CD1c-positive myeloid dendritic cell (primary cell): Measurements from ENCODE around the gene CELF4.

Source experiments
- DNase-seq: peaks from one replicate; pipeline ENCODE4 v3.0.0-alpha.2; 2016; ENCODE audit errors: extremely low spot score

Gene CELF4

DNA sequence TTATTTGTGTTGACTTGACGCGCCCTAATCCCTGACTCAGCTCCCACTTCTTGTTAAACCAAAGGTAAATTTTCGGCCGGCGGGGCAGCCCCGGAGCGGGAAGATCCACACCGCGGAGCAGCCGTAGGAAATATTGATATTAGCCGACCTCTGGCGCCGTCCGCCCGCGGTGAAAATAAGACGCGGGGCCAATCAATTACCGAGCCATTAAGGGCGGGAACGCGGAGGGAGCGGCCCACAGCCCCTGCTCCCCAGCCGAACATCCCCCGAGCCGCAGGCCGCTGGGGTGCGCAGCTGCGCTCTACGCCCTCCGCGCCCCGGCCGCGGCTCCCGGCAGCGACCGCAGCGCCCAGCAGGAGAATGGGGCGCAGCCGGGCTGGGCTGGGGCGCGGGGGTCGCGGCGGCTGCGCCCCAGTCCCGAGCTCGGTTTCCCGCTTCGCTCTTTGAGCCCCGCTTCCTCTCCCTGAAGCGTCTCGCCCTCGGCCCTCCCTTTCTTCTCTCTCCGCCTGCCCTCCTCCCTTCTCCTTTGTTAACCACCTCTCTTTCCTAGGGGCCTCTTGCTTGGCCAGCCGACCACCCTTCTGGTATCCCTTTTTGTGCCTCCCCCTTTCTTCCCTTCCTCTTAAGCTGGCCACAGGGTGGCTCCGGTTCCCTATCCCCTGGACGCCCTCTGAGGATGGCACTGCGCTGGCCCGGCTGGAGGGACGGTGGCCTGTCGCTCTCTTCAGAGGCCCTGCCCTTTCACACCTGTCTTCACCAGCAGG is 40.9 kb downstream of the CELF4 start:
- DNase-seq = no peak

DNA sequence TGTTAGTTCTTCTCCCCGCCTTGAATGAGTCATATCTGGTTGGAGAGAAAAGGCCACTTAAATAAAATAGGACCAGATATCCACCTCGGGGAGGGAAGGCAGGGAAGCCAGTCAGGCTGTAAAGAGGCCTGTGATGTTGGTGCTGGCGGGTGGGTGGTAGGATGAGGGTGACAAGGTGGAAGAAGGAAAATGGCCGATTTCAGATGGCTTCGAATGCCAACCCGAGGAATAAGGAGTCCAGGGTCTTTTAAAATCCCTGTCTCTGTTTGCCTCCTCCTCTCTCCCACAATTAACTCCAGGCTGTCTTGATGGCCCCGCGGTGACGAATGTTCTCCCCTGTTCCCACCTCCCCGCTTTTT is 41.5 kb downstream of the CELF4 start:
- DNase-seq = no peak

GRCh38 chr18:37521510-37522465 is 43.8 kb downstream of the CELF4 start:
- DNase-seq = no peak

GRCh38 chr18:37520508-37520907 is 45.1 kb downstream of the CELF4 start:
- DNase-seq = no peak

DNA sequence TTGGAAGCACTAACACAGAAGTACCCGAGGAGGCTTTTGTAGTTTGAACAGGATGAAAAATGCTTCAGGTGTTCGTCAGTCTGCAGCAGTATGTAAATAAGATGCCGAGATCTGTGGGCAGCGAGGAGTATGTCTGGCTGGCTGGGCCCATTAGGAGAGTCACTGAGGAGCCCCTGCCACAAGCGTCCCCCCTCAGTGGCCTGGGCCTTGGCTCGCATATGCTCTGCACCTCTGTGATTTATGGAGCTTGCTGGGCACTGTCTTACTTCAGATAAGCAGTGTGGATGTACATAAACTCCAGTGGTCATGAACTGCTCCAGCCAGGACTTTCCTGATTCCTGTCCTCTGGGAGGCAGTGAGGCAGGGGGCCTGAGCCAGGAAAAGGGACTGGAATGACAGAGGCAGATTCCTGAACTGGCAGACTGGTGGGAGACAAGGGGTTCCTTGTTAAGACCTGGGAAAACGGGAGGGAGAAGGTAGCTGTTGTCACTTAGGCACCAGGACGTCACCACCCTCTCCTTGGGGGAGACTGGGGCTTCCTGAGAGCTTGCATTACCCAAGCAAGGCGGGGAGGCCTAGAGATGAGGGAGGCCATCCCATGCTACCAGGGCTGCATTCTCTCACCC is 46.0 kb downstream of the CELF4 start:
- no peak for DNase-seq

- DNase-seq = no peak
Observed at GRCh38 chr18:37516361-37516853, 49.2 kb downstream of the CELF4 start.

- no peak for DNase-seq
Observed at GRCh38 chr18:37514953-37515352, 50.6 kb downstream of the CELF4 start.

DNA sequence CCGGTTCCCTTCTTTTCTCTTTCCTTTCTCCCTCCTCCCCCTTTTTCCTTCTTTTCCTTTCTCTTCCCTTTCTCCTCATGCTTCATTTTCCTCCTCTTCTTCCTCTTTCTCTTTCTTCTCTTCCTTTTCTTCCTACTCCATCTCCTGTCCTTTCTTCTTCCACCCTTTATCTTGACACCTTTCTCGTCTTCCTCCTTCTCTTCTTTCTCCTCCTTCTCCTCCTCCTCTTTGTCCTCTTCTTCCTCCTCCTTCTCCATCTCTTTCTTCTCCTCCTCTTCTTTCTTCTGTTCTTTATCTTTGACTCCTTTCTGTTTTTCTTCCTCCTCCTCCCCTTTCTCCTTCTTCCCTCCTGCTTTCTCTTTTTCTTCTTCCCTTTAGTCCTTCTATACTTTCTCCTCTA is 53.2 kb downstream of the CELF4 start:
- DNase-seq = no peak

DNA sequence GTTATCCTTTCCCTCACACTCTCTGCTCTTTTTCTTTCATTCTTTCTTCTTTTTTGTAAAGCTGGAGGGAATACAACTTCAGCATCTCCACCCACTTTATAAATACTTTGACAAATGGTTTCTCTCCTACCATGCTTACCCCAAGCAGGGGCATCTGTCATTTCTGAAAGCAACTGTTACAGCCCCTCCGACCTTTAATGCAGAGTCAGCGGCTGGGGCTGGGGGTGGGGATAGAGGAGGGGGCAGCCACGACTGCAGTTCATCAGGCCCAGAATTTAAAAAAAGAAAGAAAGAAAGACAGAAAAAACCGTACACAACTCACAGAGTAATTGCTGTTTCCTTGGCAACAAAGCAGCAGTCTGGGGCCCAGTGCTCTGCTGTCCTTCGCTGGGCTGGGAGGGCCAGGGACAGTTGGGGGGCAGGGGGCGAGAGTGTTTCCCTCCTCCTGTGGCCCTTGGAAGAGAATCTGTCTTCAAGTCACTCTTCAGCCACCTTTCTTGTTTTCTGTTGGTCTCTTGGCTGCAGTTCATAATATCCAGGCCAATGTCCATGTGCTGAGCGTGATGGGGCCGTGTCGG is 53.8 kb downstream of the CELF4 start:
- DNase-seq = no peak

GRCh38 chr18:37509600-37509999 is 56.0 kb downstream of the CELF4 start:
- DNase-seq = no peak

- no peak for DNase-seq
Observed at GRCh38 chr18:37508207-37508606, 57.4 kb downstream of the CELF4 start.

DNA sequence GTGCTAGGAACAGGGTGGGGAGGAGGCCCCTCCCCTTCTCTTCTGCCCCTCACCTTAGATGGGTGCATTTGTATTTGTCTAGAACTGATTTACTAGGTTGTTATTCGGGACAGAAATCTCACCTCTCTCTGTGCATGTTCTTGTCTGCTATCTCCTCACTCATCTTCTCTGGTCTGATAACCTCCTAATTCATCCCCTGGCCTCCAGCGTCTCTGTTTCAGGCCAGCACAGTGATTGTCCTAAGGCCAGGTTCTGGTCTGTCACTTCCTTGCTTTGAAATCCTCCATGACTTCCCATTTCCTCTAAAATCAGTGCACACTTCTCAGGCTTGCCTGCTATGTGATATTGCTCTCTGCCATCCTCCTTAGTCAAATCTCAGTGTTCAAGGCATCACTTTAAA is 58.4 kb downstream of the CELF4 start:
- DNase-seq = no peak

DNA sequence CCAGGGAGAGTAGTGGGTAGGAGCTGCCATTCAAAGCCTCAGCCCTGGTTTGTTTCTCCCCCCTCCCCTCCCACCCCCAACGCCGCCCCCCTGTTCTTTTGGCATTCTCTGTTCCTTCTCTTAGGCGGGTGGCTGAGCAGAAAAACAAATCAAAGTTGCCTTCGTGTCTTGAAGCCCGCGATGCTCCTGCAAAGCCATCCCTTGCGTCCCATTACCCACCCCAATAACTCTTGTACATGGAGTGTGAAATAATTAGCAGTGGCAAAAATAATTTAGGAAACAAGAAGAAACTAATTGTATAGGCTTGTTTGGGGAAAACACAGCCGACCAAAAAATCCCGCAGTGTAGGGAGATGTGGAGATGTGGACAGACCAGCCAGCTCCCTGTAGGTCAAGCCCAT is 59.6 kb downstream of the CELF4 start:
- no peak for DNase-seq

DNA sequence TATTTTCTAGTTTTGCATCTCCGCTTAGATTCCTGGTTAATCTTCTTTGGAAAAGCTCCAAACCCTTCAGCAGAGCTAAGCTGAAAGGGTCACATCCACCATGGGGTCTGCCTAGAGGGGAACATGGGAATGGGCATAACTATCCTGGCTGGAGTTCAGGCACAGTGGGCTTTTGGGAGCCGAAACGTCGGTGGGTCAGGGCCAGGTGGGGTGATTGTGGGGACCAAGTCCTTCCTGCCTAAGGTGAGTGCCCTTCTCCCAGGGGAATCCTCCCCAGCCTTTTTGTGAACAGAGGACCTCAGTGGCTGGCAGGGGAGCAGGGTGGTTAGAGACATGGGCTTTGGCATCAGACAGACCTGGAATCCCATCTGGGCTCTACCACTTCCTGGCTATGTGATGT is 60.3 kb downstream of the CELF4 start:
- DNase-seq = no peak

GRCh38 chr18:37502601-37503000 is 63.0 kb downstream of the CELF4 start:
- DNase-seq = no peak

- no peak for DNase-seq
Observed at GRCh38 chr18:37502036-37502435, 63.6 kb downstream of the CELF4 start.

DNA sequence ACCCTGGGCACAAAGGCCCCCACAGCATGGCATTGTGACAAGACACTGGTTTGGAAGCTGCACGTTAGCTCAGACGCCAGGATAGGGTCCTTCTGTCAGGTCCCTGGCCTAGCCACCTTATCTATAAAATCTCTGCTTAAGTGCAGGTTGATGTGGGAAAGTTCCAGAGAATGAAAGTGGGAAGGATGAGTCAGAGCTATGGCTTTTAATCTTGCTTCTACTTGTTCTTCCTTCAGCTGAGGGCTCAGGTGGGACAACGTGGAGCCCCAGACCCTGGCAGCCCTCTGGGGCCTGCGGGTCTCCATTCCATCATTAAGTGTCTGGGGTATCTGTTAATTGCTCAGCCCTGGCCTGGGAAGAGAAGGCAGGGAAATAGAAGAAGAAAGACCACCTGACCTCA is 64.5 kb downstream of the CELF4 start:
- no peak for DNase-seq

- DNase-seq = no peak
Observed at GRCh38 chr18:37499913-37500312, 65.7 kb downstream of the CELF4 start.

- no peak for DNase-seq
Observed at GRCh38 chr18:37499044-37499443, 66.6 kb downstream of the CELF4 start.

GRCh38 chr18:37497853-37498518 is 67.6 kb downstream of the CELF4 start:
- DNase-seq = no peak

DNA sequence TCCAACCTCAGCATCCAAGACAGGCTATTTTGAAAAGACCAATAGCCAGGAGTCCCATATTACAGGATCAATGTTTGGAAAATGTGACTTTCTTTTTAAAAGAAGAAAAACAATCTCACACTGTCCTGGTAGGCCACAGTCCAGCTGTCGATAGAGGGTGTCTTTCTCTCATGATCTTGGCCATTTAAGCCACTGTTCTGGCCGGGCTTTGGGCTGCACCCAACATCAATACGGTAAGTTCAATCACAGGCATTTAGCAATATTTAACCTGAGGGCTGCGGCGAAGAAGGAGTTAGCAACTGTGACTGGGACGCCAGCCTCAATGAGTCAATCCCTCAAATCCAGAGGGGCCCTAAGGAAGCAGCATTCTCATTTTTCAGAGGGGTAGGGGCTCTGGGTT is 69.0 kb downstream of the CELF4 start:
- DNase-seq = no peak

GRCh38 chr18:37495354-37495753 is 70.2 kb downstream of the CELF4 start:
- DNase-seq = no peak
